Measurements from ENCODE around the gene RXYLT1.

Gene RXYLT1

GRCh38 chr12:63843254-63843720 lies 63.6 kb downstream of the RXYLT1 start:
- DNase-seq (ENCODE audit: low read depth in 2 of 2, low spot score in 1 of 2), result no peak

- peak; percentile 38 to 61 for DNase-seq (ENCODE audit: low read depth in 2 of 2, low spot score in 1 of 2)
Observed at GRCh38 chr12:63843721-63844390, 64.1 kb downstream of the RXYLT1 start.

- DNase-seq (ENCODE audit: low read depth in 2 of 2, low spot score in 1 of 2), result no peak
Observed at GRCh38 chr12:63844391-63845341, 65.0 kb downstream of the RXYLT1 start, which contains the start of gene SRGAP1. Gene SRGAP1, plus strand, starts transcription at chr12:63844700. Its CDS starts 117 bp downstream, at chr12:63844817.

- DNase-seq (ENCODE audit: low read depth in 2 of 2, low spot score in 1 of 2), result no peak
Observed at GRCh38 chr12:63845726-63846125, 66.0 kb downstream of the RXYLT1 start.

- no peak for DNase-seq (ENCODE audit: low read depth in 2 of 2, low spot score in 1 of 2)
Observed at GRCh38 chr12:63846238-63846967, 66.7 kb downstream of the RXYLT1 start.

GRCh38 chr12:63848450-63848849 lies 68.7 kb downstream of the RXYLT1 start:
- no peak for DNase-seq (ENCODE audit: low read depth in 2 of 2, low spot score in 1 of 2)

GRCh38 chr12:63849106-63849620 lies 69.5 kb downstream of the RXYLT1 start:
- no peak for DNase-seq (ENCODE audit: low read depth in 2 of 2, low spot score in 1 of 2)

- no peak for DNase-seq (ENCODE audit: low read depth in 2 of 2, low spot score in 1 of 2)
Observed at GRCh38 chr12:63849641-63850040, 69.9 kb downstream of the RXYLT1 start.

- no peak for DNase-seq (ENCODE audit: low read depth in 2 of 2, low spot score in 1 of 2)
Observed at GRCh38 chr12:63853978-63854377, 74.3 kb downstream of the RXYLT1 start.

GRCh38 chr12:63855299-63855698 lies 75.6 kb downstream of the RXYLT1 start:
- no peak for DNase-seq (ENCODE audit: low read depth in 2 of 2, low spot score in 1 of 2)

GRCh38 chr12:63857771-63858670 lies 78.3 kb downstream of the RXYLT1 start:
- no peak for DNase-seq (ENCODE audit: low read depth in 2 of 2, low spot score in 1 of 2)

Measured in stimulated activated CD8-positive, alpha-beta memory T cell treated with anti-CD3 and anti-CD28 coated beads, Interleukin-4, amount 100 ng/mL, for 1 hour (primary cell).